H1 (cell line): ENCODE measurements around the gene KCNC4.

ENCODE experiments used
- CTCF ChIP-seq, 3 experiments: IDR thresholded peaks; 1 replicate in 2 of 3; 2 replicates in 1 of 3; pipeline versions ENCODE4 v1.5.1 to v1.6.1; 2011; ENCODE audit warnings: low read length in 3 of 3, mild to moderate bottlenecking in 3 of 3, inconsistent platforms in 2 of 3, low read depth in 1 of 3, moderate library complexity in 1 of 3; ENCODE audit not compliant: insufficient read depth in 1 of 3; ENCODE audit errors: control extremely low read depth in 1 of 3
- POLR2A ChIP-seq, 2 experiments: IDR thresholded peaks; 1 replicate in 1 of 2; 2 replicates in 1 of 2; pipeline ENCODE4 v1.6.1; 2011; ENCODE audit warnings: low read depth in 2 of 2, low read length in 2 of 2, mild to moderate bottlenecking in 2 of 2; ENCODE audit errors: control extremely low read depth in 1 of 2

- TF ChIP-seq POLR2A (IDR thresholded peaks at IDR 0.05; ENCODE audit: control extremely low read depth in 1 of 2, low read depth in 2 of 2, low read length in 2 of 2), result no peak
- TF ChIP-seq CTCF (IDR thresholded peaks at IDR 0.05; ENCODE audit: control extremely low read depth in 1 of 3, insufficient read depth in 1 of 3, low read depth in 1 of 3, low read length in 3 of 3), result no peak
Measured at GRCh38 chr1:110243146-110243545, 33.0 kb downstream of the KCNC4 start.
